ENCODE data around the gene ZKSCAN5.
A peak's percentile ranks its signal among the peaks of the same experiment; 100 is the strongest.

ZKSCAN5 gene

GRCh38 chr7:99504603-99505323 lies at the start of gene ZKSCAN5:
Gene ZKSCAN5, plus strand, starts transcription at chr7:99504662. Its CDS starts 1,383 bp downstream, at chr7:99506045.
- TF ChIP-seq ZNF274 (IDR thresholded peaks at IDR 0.05; ENCODE audit: low read depth, low read length), result no peak
- H3K4me3 ChIP-seq (ENCODE audit: low read length), result peak within 1 kb of the TSS; percentile 95

- H3K4me3 ChIP-seq (ENCODE audit: low read length), result no peak overlapping the region
- no peak for TF ChIP-seq ZNF274 (IDR thresholded peaks at IDR 0.05; ENCODE audit: low read depth, low read length)
Observed at GRCh38 chr7:99455874-99456273, 48.6 kb upstream of the ZKSCAN5 start.

- no peak for TF ChIP-seq ZNF274 (IDR thresholded peaks at IDR 0.05; ENCODE audit: low read depth, low read length)
- H3K4me3 ChIP-seq (ENCODE audit: low read length), result no peak overlapping the region
Observed at GRCh38 chr7:99456288-99456687, 48.2 kb upstream of the ZKSCAN5 start.

- no peak for TF ChIP-seq ZNF274 (IDR thresholded peaks at IDR 0.05; ENCODE audit: low read depth, low read length)
- no peak overlapping the region for H3K4me3 ChIP-seq (ENCODE audit: low read length)
Observed at GRCh38 chr7:99457050-99457649, 47.3 kb upstream of the ZKSCAN5 start.

GRCh38 chr7:99457650-99458493 lies 46.6 kb upstream of the ZKSCAN5 start:
- TF ChIP-seq ZNF274 (IDR thresholded peaks at IDR 0.05; ENCODE audit: low read depth, low read length), result no peak

GRCh38 chr7:99459087-99459486 lies 45.4 kb upstream of the ZKSCAN5 start:
- no peak for TF ChIP-seq ZNF274 (IDR thresholded peaks at IDR 0.05; ENCODE audit: low read depth, low read length)
- H3K4me3 ChIP-seq (ENCODE audit: low read length), result no peak overlapping the region

More at GRCh38 chr7:99457650-99458493, 46.6 kb upstream of the ZKSCAN5 start:
- no peak overlapping the region for H3K4me3 ChIP-seq (ENCODE audit: low read length)

GRCh38 chr7:99460651-99461050 lies 43.8 kb upstream of the ZKSCAN5 start:
- no peak for TF ChIP-seq ZNF274 (IDR thresholded peaks at IDR 0.05; ENCODE audit: low read depth, low read length)
- H3K4me3 ChIP-seq (ENCODE audit: low read length), result no peak overlapping the region

GRCh38 chr7:99461221-99461620 lies 43.2 kb upstream of the ZKSCAN5 start:
- TF ChIP-seq ZNF274 (IDR thresholded peaks at IDR 0.05; ENCODE audit: low read depth, low read length), result no peak
- no peak overlapping the region for H3K4me3 ChIP-seq (ENCODE audit: low read length)

GRCh38 chr7:99465421-99465768 lies 39.1 kb upstream of the ZKSCAN5 start:
- peak overlapping the region; percentile 97 for H3K4me3 ChIP-seq (ENCODE audit: low read length)
- TF ChIP-seq ZNF274 (IDR thresholded peaks at IDR 0.05; ENCODE audit: low read depth, low read length), result no peak

GRCh38 chr7:99468336-99468918 lies 36.0 kb upstream of the ZKSCAN5 start:
- no peak overlapping the region for H3K4me3 ChIP-seq (ENCODE audit: low read length)
- no peak for TF ChIP-seq ZNF274 (IDR thresholded peaks at IDR 0.05; ENCODE audit: low read depth, low read length)

- no peak overlapping the region for H3K4me3 ChIP-seq (ENCODE audit: low read length)
- no peak for TF ChIP-seq ZNF274 (IDR thresholded peaks at IDR 0.05; ENCODE audit: low read depth, low read length)
Observed at GRCh38 chr7:99469381-99470065, 34.9 kb upstream of the ZKSCAN5 start.

- TF ChIP-seq ZNF274 (IDR thresholded peaks at IDR 0.05; ENCODE audit: low read depth, low read length), result no peak
- H3K4me3 ChIP-seq (ENCODE audit: low read length), result peak within 1 kb of the TSS; percentile 78
Observed at GRCh38 chr7:99472561-99473314, 31.7 kb upstream of the ZKSCAN5 start, which contains the start of gene ZNF789. Gene ZNF789, plus strand, starts transcription at chr7:99472890. Its CDS starts 3,567 bp downstream, at chr7:99476457.

GRCh38 chr7:99473315-99473596 lies 31.2 kb upstream of the ZKSCAN5 start:
- TF ChIP-seq ZNF274 (IDR thresholded peaks at IDR 0.05; ENCODE audit: low read depth, low read length), result no peak
- H3K4me3 ChIP-seq (ENCODE audit: low read length), result peak overlapping the region; percentile 72
